HUDEP-2 (cell line): ENCODE data around the gene CHST14.
"Not testable (repeated sequence)": the region's sequence is repeated elsewhere in the genome, so short reads cannot be mapped to it uniquely, and the experiment has no call there.

ENCODE experiments used
- DNase-seq, 76 experiments: peaks; one replicate each; lab custom pipeline; 2025; ENCODE audit not compliant: unreplicated experiment in 76 of 76; lab: John Stamatoyannopoulos, UW

CHST14 gene

GRCh38 chr15:40440743-40441564 lies 29.8 kb upstream of the CHST14 start, which contains the start of gene BAHD1:
Gene BAHD1 (plus strand): TSS chr15:40440953. CDS start chr15:40458465, 17,512 bp downstream.
- peak in 75 of 76 experiments; percentile 56 to 98 (median 93) for DNase-seq

- peak in 1 of 76 experiments; percentile 27 for DNase-seq
Observed at GRCh38 chr15:40441565-40442531, 28.9 kb upstream of the CHST14 start.

GRCh38 chr15:40443255-40443654 lies 27.5 kb upstream of the CHST14 start:
- no peak for DNase-seq

- no peak for DNase-seq
Observed at GRCh38 chr15:40443846-40444245, 26.9 kb upstream of the CHST14 start.

- DNase-seq = no peak
Observed at GRCh38 chr15:40444736-40445135, 26.0 kb upstream of the CHST14 start.

GRCh38 chr15:40445421-40445922 lies 25.3 kb upstream of the CHST14 start:
- no peak for DNase-seq

GRCh38 chr15:40446144-40446543 lies 24.6 kb upstream of the CHST14 start:
- no peak for DNase-seq

- no peak for DNase-seq
Observed at GRCh38 chr15:40448354-40448753, 22.4 kb upstream of the CHST14 start.

GRCh38 chr15:40449275-40449674 lies 21.5 kb upstream of the CHST14 start:
- DNase-seq = no peak

- peak in 7 of 76 experiments; percentile 19 to 30 (median 25) for DNase-seq
Observed at GRCh38 chr15:40450047-40450446, 20.7 kb upstream of the CHST14 start.

GRCh38 chr15:40451527-40452158 lies 19.1 kb upstream of the CHST14 start:
- no peak for DNase-seq

- no peak for DNase-seq
Observed at GRCh38 chr15:40452296-40453090, 18.3 kb upstream of the CHST14 start.

- DNase-seq = not testable (repeated sequence)
Observed at GRCh38 chr15:40453941-40454340, 16.8 kb upstream of the CHST14 start.

GRCh38 chr15:40454904-40455391 lies 15.8 kb upstream of the CHST14 start:
- DNase-seq = no peak

- DNase-seq = no peak
Observed at GRCh38 chr15:40456299-40456712, 14.5 kb upstream of the CHST14 start.

GRCh38 chr15:40456738-40457137 lies 14.0 kb upstream of the CHST14 start:
- DNase-seq = no peak

- DNase-seq = no peak
Observed at GRCh38 chr15:40458495-40459371, 12.1 kb upstream of the CHST14 start.

- DNase-seq = no peak
Observed at GRCh38 chr15:40459391-40460015, 11.3 kb upstream of the CHST14 start.
